NCI-H345 treated with DMSO at 0.1 percent for 48 hours (cell line): Measurements from ENCODE around the gene PKD1L1.

Experiments used
- DNase-seq: peaks from one replicate; lab custom pipeline; 2025; ENCODE audit not compliant: unreplicated experiment; lab: John Stamatoyannopoulos, UW

The PKD1L1 gene

DNA sequence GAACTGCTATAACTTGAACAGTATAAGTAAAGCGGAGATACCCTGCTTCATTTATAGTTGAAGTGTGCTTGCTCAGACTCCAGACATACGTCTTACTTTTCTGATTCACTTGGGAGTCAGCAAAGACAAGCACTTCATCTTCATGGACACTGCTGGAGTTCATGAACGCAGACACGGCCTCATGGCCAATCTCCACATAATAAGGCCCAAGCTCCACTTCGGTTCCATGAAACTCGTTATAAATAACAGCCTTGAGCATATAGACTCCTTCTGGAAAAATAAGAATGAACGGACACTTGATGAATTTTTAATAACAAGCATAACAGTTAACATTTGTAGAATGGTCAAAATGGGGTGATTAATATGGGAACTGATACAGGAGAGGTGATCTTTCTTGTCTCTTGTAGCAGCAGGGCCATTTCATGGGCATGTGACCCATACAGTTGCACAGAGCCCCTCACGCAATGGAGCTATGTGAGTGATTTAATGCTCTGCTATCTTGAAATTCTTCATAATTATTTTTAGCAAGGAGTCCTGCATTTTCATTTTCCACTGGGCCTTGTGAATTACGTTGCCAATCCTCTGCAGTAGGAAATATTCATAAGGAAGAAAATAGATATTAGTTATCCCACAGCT is 40.2 kb downstream of the PKD1L1 start:
- no peak for DNase-seq

- no peak for DNase-seq
Measured at GRCh38 chr7:47906883-47907282, 41.4 kb downstream of the PKD1L1 start.

DNA sequence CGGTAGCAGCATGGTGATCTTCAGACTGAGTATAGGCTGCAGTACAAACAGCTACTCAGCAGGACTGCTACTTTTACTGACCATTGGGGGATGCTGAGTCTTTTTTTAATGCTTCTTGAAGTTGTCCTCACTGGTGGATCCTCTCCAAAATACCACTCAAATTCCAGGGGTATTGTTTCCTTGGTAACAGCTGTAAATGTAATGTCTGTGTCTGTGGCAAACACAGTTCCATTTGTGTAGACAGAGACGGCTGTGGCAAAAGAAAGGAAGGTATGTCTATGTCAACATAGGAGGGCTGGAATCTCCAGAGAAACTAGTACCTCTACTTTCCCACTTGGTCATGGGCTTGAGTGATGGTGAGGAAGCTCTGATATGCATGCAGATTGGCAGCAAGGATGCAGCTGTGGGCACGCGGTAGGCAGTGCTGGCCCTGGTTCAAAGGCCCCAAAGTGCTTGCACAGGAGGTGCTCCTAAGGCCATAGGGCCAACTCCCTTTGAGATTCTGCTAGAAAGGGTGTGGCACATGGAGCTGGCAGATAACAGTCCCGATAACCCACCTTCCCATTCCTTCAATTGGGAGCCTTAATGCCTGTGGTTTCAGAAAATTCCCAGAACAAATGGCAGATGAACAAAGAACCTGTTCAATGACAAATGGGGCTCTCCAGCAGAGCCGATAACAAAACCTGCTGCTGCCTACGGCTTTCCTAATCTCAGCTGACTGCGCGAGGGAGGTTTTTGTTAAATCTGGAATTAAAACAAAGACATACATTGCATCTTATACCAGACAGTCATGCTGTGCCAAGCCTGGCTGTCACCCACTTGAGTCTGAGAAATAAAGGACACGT is 43.0 kb downstream of the PKD1L1 start:
- DNase-seq = no peak

DNA sequence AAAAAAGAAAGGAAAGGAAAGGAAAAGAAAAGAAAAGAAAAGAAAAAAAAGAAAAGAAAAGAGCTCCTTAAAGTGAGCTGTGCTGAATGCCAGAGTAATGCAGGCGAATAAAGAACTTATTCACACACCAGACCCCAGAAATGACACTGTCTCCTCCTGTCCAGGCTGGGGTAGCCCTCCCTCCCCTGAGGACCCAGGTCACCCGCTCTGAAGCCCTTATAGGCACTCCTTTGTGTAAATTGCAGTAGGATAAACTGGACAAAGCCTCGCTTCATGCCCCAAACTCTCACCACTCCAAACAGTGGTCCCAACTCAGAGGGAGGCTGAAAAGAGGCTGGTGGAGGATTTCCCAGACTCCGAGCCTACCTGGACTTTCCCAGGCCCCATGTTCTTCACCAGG is 46.3 kb downstream of the PKD1L1 start:
- no peak for DNase-seq

DNA sequence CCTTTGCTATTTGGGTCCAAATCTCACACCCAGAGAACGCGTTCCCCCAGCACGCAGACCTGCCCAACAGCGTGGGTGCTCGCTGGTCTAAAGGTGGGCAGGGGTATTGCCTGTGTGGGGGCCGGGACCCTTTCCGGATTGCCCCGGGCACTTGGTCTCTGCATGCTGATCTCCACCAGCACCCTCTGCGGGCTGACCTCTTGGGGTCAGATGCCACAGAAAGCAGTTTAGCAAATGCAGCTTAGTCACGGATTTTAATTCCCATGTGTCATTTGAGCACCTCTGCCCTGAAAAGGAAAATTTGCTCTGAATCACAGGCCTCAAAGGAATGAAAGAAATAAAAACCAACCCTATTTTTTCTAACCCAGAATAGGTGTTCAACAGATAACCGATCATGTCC is 46.7 kb downstream of the PKD1L1 start:
- no peak for DNase-seq

DNA sequence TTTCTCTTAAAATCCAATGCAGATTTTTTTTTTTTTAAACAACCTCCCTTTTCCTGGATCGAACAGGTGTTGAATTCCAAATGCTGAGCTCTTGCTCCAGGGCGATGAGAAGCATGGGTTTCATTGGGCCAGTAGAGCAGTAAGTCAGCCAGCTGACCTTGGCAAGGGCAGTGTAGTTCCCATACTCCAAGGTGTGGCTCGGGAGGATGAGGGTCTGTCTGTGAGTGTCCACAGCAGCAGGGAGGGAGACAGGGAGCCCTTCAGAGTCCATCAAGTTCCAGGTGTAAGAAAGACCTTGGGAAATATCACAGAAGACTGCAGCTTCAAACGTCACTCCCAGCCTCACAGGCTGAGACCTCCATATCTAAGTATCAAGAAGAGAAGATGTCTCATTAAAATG is 50.4 kb downstream of the PKD1L1 start:
- no peak for DNase-seq

- DNase-seq = no peak
Measured at GRCh38 chr7:47896809-47897423, 51.4 kb downstream of the PKD1L1 start.

DNA sequence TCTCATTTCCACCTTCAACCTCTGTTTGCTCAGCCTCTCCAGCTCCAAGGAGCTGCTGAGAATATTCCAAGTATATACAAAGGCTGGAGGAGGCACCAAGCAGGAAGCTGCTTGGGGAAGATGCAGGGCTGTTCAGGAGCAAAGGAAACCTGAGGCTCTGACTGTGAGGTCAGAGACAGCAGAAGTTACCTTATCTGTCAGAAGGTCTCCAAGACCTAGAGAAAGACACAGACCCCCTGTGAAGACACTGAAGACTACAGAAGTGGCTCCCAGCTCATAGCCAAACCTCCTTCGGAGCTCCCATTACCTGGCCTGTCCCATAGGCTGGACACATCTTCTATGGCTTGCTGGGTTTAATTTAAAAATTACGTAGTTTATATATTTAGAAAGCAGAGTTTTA is 53.2 kb downstream of the PKD1L1 start:
- no peak for DNase-seq

- no peak for DNase-seq
Measured at GRCh38 chr7:47893721-47894365, 54.4 kb downstream of the PKD1L1 start.

GRCh38 chr7:47893238-47893637 is 55.0 kb downstream of the PKD1L1 start:
- no peak for DNase-seq

GRCh38 chr7:47890606-47891005 is 57.7 kb downstream of the PKD1L1 start:
- DNase-seq = no peak

- DNase-seq = no peak
Measured at GRCh38 chr7:47890125-47890524, 58.1 kb downstream of the PKD1L1 start.

DNA sequence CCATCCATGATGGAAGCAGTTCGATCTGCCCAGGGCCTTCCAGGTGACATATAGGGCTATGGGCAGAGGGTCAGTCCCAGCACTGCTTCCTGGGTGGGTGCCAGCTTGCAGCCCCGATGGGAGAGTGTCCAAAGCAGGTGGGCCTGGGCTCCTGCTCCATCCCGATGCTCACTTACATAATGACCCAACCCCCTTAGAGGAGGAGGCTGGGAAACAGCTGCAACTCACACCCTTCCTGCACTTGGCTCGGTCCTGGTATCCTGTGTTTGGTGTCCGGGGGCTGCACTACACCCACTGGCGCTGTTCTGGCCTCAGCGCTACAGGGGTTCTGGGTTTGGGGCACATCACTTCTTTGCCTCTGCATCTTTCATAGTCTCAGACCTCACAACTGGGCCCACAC is 58.5 kb downstream of the PKD1L1 start:
- DNase-seq = no peak

DNA sequence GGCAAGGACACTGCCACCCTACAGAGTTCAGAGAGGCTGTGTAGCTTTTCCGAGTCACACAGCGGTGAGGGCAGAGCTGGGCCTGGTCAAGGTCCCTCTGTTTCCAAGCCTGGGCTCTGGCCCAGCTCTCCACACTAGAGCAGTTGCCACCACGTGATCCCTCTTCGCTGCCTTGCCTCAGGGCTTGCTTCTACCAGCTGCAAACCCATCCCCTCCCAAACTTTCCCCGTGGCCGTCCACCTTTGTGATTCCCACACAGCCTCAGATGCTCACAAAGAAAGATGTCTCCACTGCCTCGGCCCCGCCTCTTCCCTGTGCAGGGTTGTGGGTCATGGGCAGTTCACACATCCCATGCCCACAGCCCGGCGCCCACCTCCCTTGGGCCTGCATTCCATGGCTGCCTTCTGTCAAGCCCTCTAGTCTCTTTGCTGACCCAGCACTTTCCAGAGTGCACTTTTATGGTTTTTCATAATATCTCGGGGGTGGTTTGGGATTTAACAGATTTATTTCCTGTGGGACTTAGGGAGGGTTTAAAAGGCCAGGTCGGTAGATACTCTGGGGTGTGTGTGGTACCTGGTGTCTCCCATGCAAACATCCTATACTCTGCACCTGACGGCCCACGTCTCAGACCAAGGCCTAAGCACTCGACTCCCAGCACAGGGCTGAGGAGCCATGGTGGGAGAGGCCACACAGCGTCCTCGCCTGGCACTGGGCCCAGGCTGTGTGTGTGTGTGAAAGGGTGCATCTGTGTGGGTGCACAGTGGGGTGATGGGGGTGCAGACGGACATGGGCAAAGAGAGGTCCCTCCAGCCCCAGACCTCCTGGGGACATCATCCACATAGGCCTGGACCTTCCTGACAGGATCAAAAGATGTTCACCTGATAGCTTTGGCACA is 59.6 kb downstream of the PKD1L1 start:
- no peak for DNase-seq

- DNase-seq = no peak
Measured at GRCh38 chr7:47887016-47887640, 61.1 kb downstream of the PKD1L1 start.

- DNase-seq = no peak
Measured at GRCh38 chr7:47885987-47886811, 62.1 kb downstream of the PKD1L1 start.

- no peak for DNase-seq
Measured at GRCh38 chr7:47885309-47885986, 62.8 kb downstream of the PKD1L1 start.

- no peak for DNase-seq
Measured at GRCh38 chr7:47884675-47885074, 63.6 kb downstream of the PKD1L1 start.

- DNase-seq = no peak
Measured at GRCh38 chr7:47882635-47883034, 65.6 kb downstream of the PKD1L1 start.
